Measurements from ENCODE around the gene ZNF816.
A peak's percentile ranks its signal among the peaks of the same experiment; 100 is the strongest.
"Not testable (repeated sequence)": the region's sequence is repeated elsewhere in the genome, so short reads cannot be mapped to it uniquely, and the experiment has no call there.

Gene ZNF816

GRCh38 chr19:52959613-52960295, 2.9 kb downstream of the ZNF816 start:
- DNase-seq = no peak

GRCh38 chr19:52957591-52957990, 5.1 kb downstream of the ZNF816 start:
- no peak for DNase-seq

GRCh38 chr19:52956917-52957316, 5.8 kb downstream of the ZNF816 start:
- DNase-seq = no peak

GRCh38 chr19:52949422-52949821, 13.3 kb downstream of the ZNF816 start:
- DNase-seq = no peak

GRCh38 chr19:52948025-52948770, 14.5 kb downstream of the ZNF816 start:
- no peak for DNase-seq

GRCh38 chr19:52946322-52947310, 16.1 kb downstream of the ZNF816 start:
- no peak for DNase-seq

- no peak for DNase-seq
Observed at GRCh38 chr19:52945652-52946321, 16.9 kb downstream of the ZNF816 start.

GRCh38 chr19:52944703-52945493, 17.8 kb downstream of the ZNF816 start:
- not testable (repeated sequence) for DNase-seq

- no peak for DNase-seq
Observed at GRCh38 chr19:52943884-52944643, 18.6 kb downstream of the ZNF816 start.

GRCh38 chr19:52943134-52943883, 19.4 kb downstream of the ZNF816 start:
- DNase-seq = no peak

GRCh38 chr19:52942386-52943133, 20.1 kb downstream of the ZNF816 start:
- DNase-seq = peak; percentile 93 to 96

GRCh38 chr19:52941941-52942385, 20.7 kb downstream of the ZNF816 start:
- peak in 1 of 2 donors; percentile 22 for DNase-seq

- not testable (repeated sequence) for DNase-seq
Observed at GRCh38 chr19:52941523-52941922, 21.2 kb downstream of the ZNF816 start.

GRCh38 chr19:52940905-52941304, 21.8 kb downstream of the ZNF816 start:
- not testable (repeated sequence) for DNase-seq

GRCh38 chr19:52938761-52939160, 23.9 kb downstream of the ZNF816 start:
- DNase-seq = no peak

- no peak for DNase-seq
Observed at GRCh38 chr19:52936954-52937325, 25.7 kb downstream of the ZNF816 start.

GRCh38 chr19:52936151-52936953, 26.3 kb downstream of the ZNF816 start:
- peak in 1 of 2 donors; percentile 21 for DNase-seq

GRCh38 chr19:52935434-52935833, 27.2 kb downstream of the ZNF816 start:
- peak in 1 of 2 donors; percentile 57 for DNase-seq

Data from inflammatory macrophage (primary cell).